ENCODE measurements around the gene GNPDA1. TPM values are rescaled to one million over a fixed set of nuclear protein-coding genes. Genes with fewer than 3 reads are reported as not detected.

The GNPDA1 gene
- total RNA-seq, 4 donors from 2014 or later, result 13.2 to 106 (median 56.1) TPM

DNA sequence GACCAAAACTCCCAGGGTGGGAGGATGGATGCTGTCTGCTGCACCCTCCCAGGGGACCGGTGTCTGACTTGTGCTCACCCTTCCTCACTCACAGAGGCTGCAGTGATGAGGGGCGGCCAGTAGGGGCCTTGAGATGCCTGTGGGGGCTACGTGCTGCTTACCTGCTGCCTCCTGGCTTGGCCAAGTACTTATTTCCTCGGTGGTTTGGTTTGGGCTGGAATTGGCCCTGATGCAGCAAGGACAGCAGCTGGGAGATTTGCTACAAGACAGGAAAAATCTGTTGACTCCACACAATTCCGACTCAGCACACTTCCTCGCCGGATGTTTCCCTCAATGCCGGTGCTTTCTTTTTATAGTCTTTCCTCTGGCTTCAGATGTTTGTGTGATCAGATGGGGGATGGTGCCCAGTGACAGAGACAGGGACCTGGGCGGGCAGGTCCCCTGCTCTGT lies 61.5 kb downstream of the GNPDA1 start:
- intact Hi-C loops (cut with DNase I; ENCODE audit: low total_unique reads), result loop anchor here (10.0 kb wide), 1 partner anchor 77 kb away; the partner anchor contains the start of gene PCDH1
- Histone ChIP-seq H3K27ac (no peak overlapping the region), H3K36me3 (no peaks in the 10 kb centered on the region), H3K9me3 (no peaks in the 10 kb centered on the region), H3K27me3 (no peaks in the 10 kb centered on the region), H3K4me3 (no peak overlapping the region), H3K4me1 (no peaks in the 10 kb centered on the region)
- TF ChIP-seq, protein P1, sequence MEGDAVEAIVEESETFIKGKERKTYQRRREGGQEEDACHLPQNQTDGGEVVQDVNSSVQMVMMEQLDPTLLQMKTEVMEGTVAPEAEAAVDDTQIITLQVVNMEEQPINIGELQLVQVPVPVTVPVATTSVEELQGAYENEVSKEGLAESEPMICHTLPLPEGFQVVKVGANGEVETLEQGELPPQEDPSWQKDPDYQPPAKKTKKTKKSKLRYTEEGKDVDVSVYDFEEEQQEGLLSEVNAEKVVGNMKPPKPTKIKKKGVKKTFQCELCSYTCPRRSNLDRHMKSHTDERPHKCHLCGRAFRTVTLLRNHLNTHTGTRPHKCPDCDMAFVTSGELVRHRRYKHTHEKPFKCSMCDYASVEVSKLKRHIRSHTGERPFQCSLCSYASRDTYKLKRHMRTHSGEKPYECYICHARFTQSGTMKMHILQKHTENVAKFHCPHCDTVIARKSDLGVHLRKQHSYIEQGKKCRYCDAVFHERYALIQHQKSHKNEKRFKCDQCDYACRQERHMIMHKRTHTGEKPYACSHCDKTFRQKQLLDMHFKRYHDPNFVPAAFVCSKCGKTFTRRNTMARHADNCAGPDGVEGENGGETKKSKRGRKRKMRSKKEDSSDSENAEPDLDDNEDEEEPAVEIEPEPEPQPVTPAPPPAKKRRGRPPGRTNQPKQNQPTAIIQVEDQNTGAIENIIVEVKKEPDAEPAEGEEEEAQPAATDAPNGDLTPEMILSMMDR (IDR thresholded peaks at IDR 0.05), result no peak
- DNase-seq, result no peak

Other genes with a start within 250 kb of the GNPDA1 start
- 10 to 100 TPM; 29.2 to 46.7 (median 31.5) TPM for gene PCDH1, start 134.6 kb downstream of the GNPDA1 start, total RNA-seq
- gene DELE1, start 89.2 kb downstream of the GNPDA1 start, total RNA-seq, result 100 to 1,000 TPM in 1 of 4 donors, 10 to 100 TPM in 3; 24.7 to 102 (median 45.8) TPM
- 10 to 100 TPM in 1 of 4 donors, 1 to 10 TPM in 3; 1.3 to 43.6 (median 3.6) TPM for gene PCDH12, start 54.8 kb downstream of the GNPDA1 start, total RNA-seq
- gene RNF14, start 43.9 kb downstream of the GNPDA1 start, total RNA-seq, result 10 to 100 TPM; 20.3 to 70.2 (median 46.7) TPM
- gene NDFIP1, start 95.8 kb upstream of the GNPDA1 start, total RNA-seq, result 100 to 1,000 TPM in 1 of 4 donors, 10 to 100 TPM in 3; 53.2 to 124 (median 89.0) TPM